B cell (primary cell): ENCODE data around the gene ALX3. TPM values are rescaled to one million over a fixed set of nuclear protein-coding genes. Genes with fewer than 3 reads are reported as not detected.
A peak's percentile ranks its signal among the peaks of the same experiment; 100 is the strongest.

ENCODE experiments used
- ATAC-seq: fragments of 200-7000 bp; cut with Tn5 transposase; one replicate; pipeline ENCODE4 v1.10.0; 2021; ENCODE audit warnings: low read depth, mild to moderate bottlenecking, moderate number of reproducible peaks, moderate library complexity
- CTCF ChIA-PET: fragments of 350-600 bp; sonication (Branson Sonifier 250); formaldehyde crosslinking; loops from one replicate; lab custom pipeline; 2021; ENCODE audit warnings: antibody characterized with exemption, inconsistent platforms; lab: Charles Lee
- POLR2A ChIA-PET: fragments of 350-600 bp; sonication (Branson Sonifier 250); formaldehyde crosslinking; loops from one replicate; lab custom pipeline; 2021; ENCODE audit warnings: antibody characterized with exemption; lab: Charles Lee
- DNase-seq: peaks from one replicate; pipeline ENCODE4 v3.0.0; 2013
- H2AFZ ChIP-seq: 2 replicates; pipeline ENCODE4 v1.6.1; 2012; ENCODE audit warnings: mild to moderate bottlenecking, low read depth, low read length; ENCODE audit not compliant: insufficient read depth, poor library complexity, severe bottlenecking
- H3K27ac ChIP-seq, 2 donors: 1 replicate in 1 of 2; 2 replicates in 1 of 2; pipeline ENCODE4 v1.5.1; 2012 to 2013; ENCODE audit warnings: low read length in 2 of 2, mild to moderate bottlenecking in 2 of 2, moderate library complexity in 1 of 2
- H3K27me3 ChIP-seq, 4 experiments: fragments of 200-600 bp in 1 of 4; sonication (generic) in 1 of 4; replicated peaks in 1 of 4; 1 replicate in 2 of 4; 2 replicates in 2 of 4; pipeline versions ENCODE4 v1.6.1 to v1.7.0; 2013 to 2016; ENCODE audit warnings: low read length in 3 of 4, mild to moderate bottlenecking in 2 of 4, mixed read lengths in 1 of 4, moderate library complexity in 1 of 4; ENCODE audit not compliant: insufficient read depth in 4 of 4, control insufficient read depth in 3 of 4; ENCODE audit errors: control extremely low read depth in 1 of 4
- H3K36me3 ChIP-seq, 2 experiments: replicated peaks in 1 of 2; 1 replicate in 1 of 2; 2 replicates in 1 of 2; pipeline versions ENCODE4 v1.6.1 to v1.7.1; 2013; ENCODE audit warnings: low read length in 1 of 2; ENCODE audit not compliant: insufficient read depth in 2 of 2, control insufficient read depth in 1 of 2; ENCODE audit errors: control extremely low read depth in 1 of 2, extremely low read depth in 1 of 2
- H3K4me1 ChIP-seq, 2 donors: fragments of 200-600 bp in 1 of 2; sonication (generic) in 1 of 2; 1 replicate in 1 of 2; 2 replicates in 1 of 2; pipeline versions ENCODE4 v1.5.1 to v1.6.1; 2013 to 2017; ENCODE audit warnings: low read length in 2 of 2; ENCODE audit not compliant: control insufficient read depth in 2 of 2, insufficient read depth in 2 of 2
- H3K4me2 ChIP-seq: replicated peaks from 2 replicates; pipeline ENCODE3; 2012; ENCODE audit warnings: mild to moderate bottlenecking, low read depth, low read length; ENCODE audit not compliant: poor library complexity, severe bottlenecking
- H3K4me3 ChIP-seq, 5 experiments: fragments of 200-600 bp in 1 of 5; sonication (generic) in 1 of 5; 1 replicate in 3 of 5; 2 replicates in 2 of 5; pipeline versions ENCODE4 v1.5.1 to v1.7.0; 2011 to 2016; ENCODE audit warnings: low read length in 4 of 5, mild to moderate bottlenecking in 4 of 5, low read depth in 2 of 5, control low read depth in 1 of 5, moderate library complexity in 1 of 5; ENCODE audit not compliant: insufficient read depth in 1 of 5; ENCODE audit errors: control extremely low read depth in 1 of 5, extremely low read depth in 1 of 5
- H3K79me2 ChIP-seq: fragments of 200-600 bp; sonication (generic); one replicate; pipeline ENCODE4 v1.6.0; 2016; ENCODE audit warnings: low read length; ENCODE audit not compliant: control insufficient read depth, insufficient read depth
- H3K9ac ChIP-seq: fragments of 200-600 bp; sonication (generic); 2 replicates; pipeline ENCODE4 v1.6.1; 2017; ENCODE audit warnings: mild to moderate bottlenecking, low read length, moderate library complexity
- H3K9me3 ChIP-seq, 3 donors: one replicate each; pipeline versions ENCODE4 v1.6.1 to v1.7.1; 2013; ENCODE audit warnings: low read length in 2 of 3; ENCODE audit not compliant: control insufficient read depth in 2 of 3, insufficient read depth in 1 of 3; ENCODE audit errors: control extremely low read depth in 1 of 3
- H4K20me1 ChIP-seq: 2 replicates; pipeline ENCODE4 v1.6.0; 2012; ENCODE audit warnings: mild to moderate bottlenecking, low read length; ENCODE audit not compliant: insufficient read depth, control insufficient read depth, poor library complexity, severe bottlenecking
- H3K27ac Mint-ChIP-seq: one replicate; pipeline ENCODE4 v1.8.0; 2021; ENCODE audit warnings: mixed read lengths
- H3K27me3 Mint-ChIP-seq: one replicate; pipeline ENCODE4 v1.8.0; 2021; ENCODE audit warnings: mixed read lengths
- H3K4me1 Mint-ChIP-seq: one replicate; pipeline ENCODE4 v1.8.0; 2021; ENCODE audit warnings: mixed read lengths
- H3K4me3 Mint-ChIP-seq: one replicate; pipeline ENCODE4 v1.8.0; 2021; ENCODE audit warnings: mixed read lengths
- H3K9me3 Mint-ChIP-seq: one replicate; pipeline ENCODE4 v1.8.0; 2022; ENCODE audit warnings: mixed read lengths; ENCODE audit not compliant: insufficient read depth
- EZH2 ChIP-seq: IDR thresholded peaks from 2 replicates; pipeline ENCODE4 v1.6.1; 2012; ENCODE audit warnings: borderline replicate concordance, low read depth, mild to moderate bottlenecking, moderate library complexity, low read length; ENCODE audit not compliant: insufficient read depth, poor library complexity, severe bottlenecking
- WGBS: methylation state at CpG from one replicate; pipeline ENCODE4 v1.1.5; 2013; ENCODE audit warnings: missing lambda C conversion rate; ENCODE audit not compliant: insufficient coverage; 5-methylcytosine and 5-hydroxymethylcytosine counted together
- intact Hi-C: fragments of 100-400 bp; cut with micrococcal nuclease; formaldehyde crosslinking; loops from one replicate; pipeline ENCODE4 v1.10.0; 2022
- polyA plus RNA-seq: library from polyadenylated mRNA; depleted of rRNA; stranded (reverse); fragments of >200 nt; gene quantifications from 2 replicates; pipeline ENCODE4 v1.2.3, GENCODE V29; 2012
- total RNA-seq, 2 donors: library from RNA; stranded (reverse); fragments of 120-200 nt in 1 of 2; gene quantifications; 1 replicate in 1 of 2; 2 replicates in 1 of 2; pipeline versions ENCODE4 v1.2.3 to v1.2.4, GENCODE V29; 2013 to 2022
- TF ChIP-seq, protein P1 (sequence below): fragments of 200-600 bp; IDR thresholded peaks from one replicate; pipeline ENCODE4 v1.8.0; 2022; ENCODE audit warnings: antibody characterized with exemption, mild to moderate bottlenecking

The ALX3 gene
- total and polyA plus RNA-seq, 2 donors (not counting 1 experiment from before 2014, with no cell fraction given): not detected

DNA sequence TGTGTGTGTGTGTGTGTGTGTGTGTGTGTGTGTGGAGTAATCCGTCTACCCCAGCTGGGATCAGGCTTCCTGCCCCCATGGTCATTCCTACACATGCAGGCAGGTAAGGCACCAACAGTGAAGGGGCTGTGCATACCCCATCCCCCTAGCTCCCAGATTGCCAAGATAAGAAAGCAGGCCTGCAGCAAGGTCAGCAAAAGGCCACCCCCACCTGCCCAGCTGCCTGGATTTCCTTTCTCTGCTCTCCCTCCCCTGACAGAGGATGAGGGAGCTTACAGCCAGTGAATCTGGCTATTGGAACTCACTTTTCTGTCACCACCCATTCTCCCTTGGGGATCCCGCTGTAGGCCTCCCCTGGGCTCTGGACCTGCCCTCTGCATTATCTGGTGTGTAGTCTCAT, 7.9 kb downstream of the ALX3 start:
- peaks cover 18% of the 10 kb centered on the region for H3K27me3 Mint-ChIP-seq
- H3K27ac Mint-ChIP-seq: peak overlapping the region; percentile 18
- intact Hi-C loops: no loop called here
- no peaks in the 10 kb centered on the region for H3K9me3 Mint-ChIP-seq
- Histone ChIP-seq H3K4me2 (no peak overlapping the region), H3K4me1 (peaks cover 4% of the 10 kb centered on the region in 2 donors), H3K79me2 (no peaks in the 10 kb centered on the region), H3K9ac (no peak overlapping the region), H2AFZ (no peak overlapping the region), H3K36me3 (peaks cover 0 to 15% of the 10 kb centered on the region in 2 experiments), H4K20me1 (peaks cover 17% of the 10 kb centered on the region), H3K9me3 (peaks cover 0 to 6% (median 0%) of the 10 kb centered on the region in 3 donors), H3K27ac (no peak overlapping the region), H3K27me3 (peaks cover 0 to 11% (median 8%) of the 10 kb centered on the region in 4 experiments), H3K4me3 (no peak overlapping the region)
- no peak overlapping the region for H3K4me3 Mint-ChIP-seq
- no CpG with 5 or more reads among the region's 2 CpGs for WGBS
- ATAC-seq (no peak), DNase-seq (no peak)
- TF ChIP-seq EZH2: no peak
- TF ChIP-seq, protein P1, sequence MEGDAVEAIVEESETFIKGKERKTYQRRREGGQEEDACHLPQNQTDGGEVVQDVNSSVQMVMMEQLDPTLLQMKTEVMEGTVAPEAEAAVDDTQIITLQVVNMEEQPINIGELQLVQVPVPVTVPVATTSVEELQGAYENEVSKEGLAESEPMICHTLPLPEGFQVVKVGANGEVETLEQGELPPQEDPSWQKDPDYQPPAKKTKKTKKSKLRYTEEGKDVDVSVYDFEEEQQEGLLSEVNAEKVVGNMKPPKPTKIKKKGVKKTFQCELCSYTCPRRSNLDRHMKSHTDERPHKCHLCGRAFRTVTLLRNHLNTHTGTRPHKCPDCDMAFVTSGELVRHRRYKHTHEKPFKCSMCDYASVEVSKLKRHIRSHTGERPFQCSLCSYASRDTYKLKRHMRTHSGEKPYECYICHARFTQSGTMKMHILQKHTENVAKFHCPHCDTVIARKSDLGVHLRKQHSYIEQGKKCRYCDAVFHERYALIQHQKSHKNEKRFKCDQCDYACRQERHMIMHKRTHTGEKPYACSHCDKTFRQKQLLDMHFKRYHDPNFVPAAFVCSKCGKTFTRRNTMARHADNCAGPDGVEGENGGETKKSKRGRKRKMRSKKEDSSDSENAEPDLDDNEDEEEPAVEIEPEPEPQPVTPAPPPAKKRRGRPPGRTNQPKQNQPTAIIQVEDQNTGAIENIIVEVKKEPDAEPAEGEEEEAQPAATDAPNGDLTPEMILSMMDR: no peak
- H3K4me1 Mint-ChIP-seq: peaks cover 1% of the 10 kb centered on the region
- ChIA-PET CTCF (interaction anchor here (0.7 to 1.8 kb wide), 8 partner anchors 8 to 422 kb away, joined by 3 to 8 read pairs (median 3); no protein-coding TSS in a partner anchor), POLR2A (no interaction called here)

DNA sequence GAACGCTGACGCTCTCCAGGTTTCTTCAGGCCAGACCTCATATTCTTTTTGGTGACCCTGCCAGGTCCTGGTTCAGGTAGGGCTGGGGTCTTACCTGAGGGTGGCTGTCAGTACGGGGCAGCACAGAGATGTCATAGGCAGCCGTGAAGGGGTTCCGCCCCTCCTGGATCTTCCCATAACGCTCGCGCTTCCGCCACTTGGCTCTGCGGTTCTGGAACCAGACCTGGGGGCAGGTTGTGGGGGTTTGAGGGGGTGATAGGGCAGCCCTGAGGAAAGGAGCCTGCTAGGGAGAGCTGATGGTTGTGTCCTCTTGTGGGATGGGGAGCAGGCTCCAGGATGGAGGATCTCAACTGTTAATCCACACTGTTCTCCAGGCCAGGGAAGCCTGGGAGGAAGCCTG, 9.1 kb downstream of the ALX3 start:
- TF ChIP-seq, protein P1: no peak
- no peak for TF ChIP-seq EZH2
- no peak overlapping the region for H3K4me3 Mint-ChIP-seq

More for the DNA sequence above, 9.1 kb downstream of the ALX3 start:
- no peaks in the 10 kb centered on the region for H3K9me3 ChIP-seq
- peaks cover 16% of the 10 kb centered on the region for H4K20me1 ChIP-seq
- peaks cover 0 to 2% (median 0%) of the 10 kb centered on the region in 4 experiments for H3K27me3 ChIP-seq
- no peak overlapping the region for H3K27ac Mint-ChIP-seq
- DNase-seq (no peak), ATAC-seq (no peak)
- WGBS: 98% methylated on average over 10 of the region's 10 CpGs
- no peak overlapping the region for H3K4me3 ChIP-seq
- H3K4me2 ChIP-seq: no peak overlapping the region
- POLR2A ChIA-PET: no interaction called here
- intact Hi-C loops: no loop called here
- H3K9me3 Mint-ChIP-seq: no peaks in the 10 kb centered on the region
- peaks cover 9% of the 10 kb centered on the region for H3K27me3 Mint-ChIP-seq
- H3K27ac ChIP-seq: no peak overlapping the region
- no peaks in the 10 kb centered on the region for H3K79me2 ChIP-seq
- CTCF ChIA-PET: interaction anchor here (0.9 to 2.4 kb wide), 6 partner anchors 10 to 515 kb away, joined by 3 to 10 read pairs (median 3); no protein-coding TSS in a partner anchor
- peaks cover 0 to 28% of the 10 kb centered on the region in 2 experiments for H3K36me3 ChIP-seq
- H2AFZ ChIP-seq: no peak overlapping the region
- no peaks in the 10 kb centered on the region for H3K4me1 ChIP-seq
- no peaks in the 10 kb centered on the region for H3K4me1 Mint-ChIP-seq
- H3K9ac ChIP-seq: no peak overlapping the region
